HL-60 (cell line): Measurements from ENCODE around the gene SZRD1.
"Not testable (repeated sequence)": the region's sequence is repeated elsewhere in the genome, so short reads cannot be mapped to it uniquely, and the experiment has no call there.

ENCODE experiments used
- CTCF ChIP-seq: IDR thresholded peaks from one replicate; pipeline ENCODE4 v1.5.1; 2011; ENCODE audit warnings: low read length, control low read depth, inconsistent platforms; ENCODE audit not compliant: insufficient read depth
- GABPA ChIP-seq: IDR thresholded peaks from 2 replicates; pipeline ENCODE4 v1.6.1; 2012; ENCODE audit warnings: low read depth
- POLR2AphosphoS5 ChIP-seq: IDR thresholded peaks from 2 replicates; pipeline ENCODE4 v1.6.1; 2012; ENCODE audit warnings: low read depth
- REST ChIP-seq: IDR thresholded peaks from 2 replicates; pipeline ENCODE4 v1.6.1; 2012; ENCODE audit warnings: low read depth; ENCODE audit not compliant: insufficient replicate concordance
- SPI1 ChIP-seq: IDR thresholded peaks from 2 replicates; pipeline ENCODE4 v1.6.1; 2012; ENCODE audit warnings: low read depth, mild to moderate bottlenecking, borderline replicate concordance

- not testable (repeated sequence) for TF ChIP-seq POLR2AphosphoS5, CTCF, GABPA, SPI1, REST
Observed at GRCh38 chr1:16343276-16343675, 23.8 kb upstream of the SZRD1 start.
